H1 (cell line): ENCODE results near the gene RNF26. TPM values are rescaled to one million over a fixed set of nuclear protein-coding genes. Genes with fewer than 3 reads are reported as not detected.

Experiments
- CTCF ChIA-PET: fragments of 300-600 bp; sonication (Branson Sonifier 250); formaldehyde crosslinking; loops from one replicate; lab custom pipeline; 2021; ENCODE audit not compliant: partially characterized antibody; lab: Charles Lee
- POLR2A ChIA-PET: fragments of 300-600 bp; sonication (Branson Sonifier 250); formaldehyde crosslinking; loops from one replicate; lab custom pipeline; 2021; ENCODE audit warnings: inconsistent platforms; ENCODE audit not compliant: partially characterized antibody; lab: Charles Lee
- DNase-seq, 2 experiments: peaks; one replicate each; pipeline versions ENCODE4 v3.0.0 to v3.0.0-alpha.2; 2010 to 2022; ENCODE audit warnings: low spot score in 2 of 2, low read depth in 1 of 2, mixed read lengths in 1 of 2
- FAIRE-seq: peaks from 2 replicates; lab custom pipeline; 2011; peaks lifted over from hg19 to GRCh38; lab: Jason Lieb, UNC
- H2AFZ ChIP-seq: 2 replicates; pipeline ENCODE4 v1.8.1; 2012; ENCODE audit warnings: low read length, inconsistent platforms
- H2AK5ac ChIP-seq: 2 replicates; pipeline ENCODE4 v1.6.1; 2013; ENCODE audit warnings: low read depth, low read length
- H2BK120ac ChIP-seq: replicated peaks from 2 replicates; pipeline ENCODE3; 2013; ENCODE audit warnings: low read depth, low read length, inconsistent platforms
- H2BK12ac ChIP-seq: 2 replicates; pipeline ENCODE4 v1.6.1; 2013; ENCODE audit warnings: low read depth, low read length
- H2BK15ac ChIP-seq: 2 replicates; pipeline ENCODE4 v1.6.1; 2013; ENCODE audit warnings: low read length
- H2BK20ac ChIP-seq: 2 replicates; pipeline ENCODE4 v1.6.1; 2013; ENCODE audit warnings: low read length
- H2BK5ac ChIP-seq: 2 replicates; pipeline ENCODE4 v1.6.1; 2013; ENCODE audit warnings: low read depth, low read length
- H3K14ac ChIP-seq: 2 replicates; pipeline ENCODE4 v1.6.1; 2013; ENCODE audit warnings: inconsistent platforms; ENCODE audit not compliant: insufficient read length
- H3K18ac ChIP-seq: 2 replicates; pipeline ENCODE4 v1.6.1; 2013; ENCODE audit warnings: low read length; ENCODE audit errors: extremely low read depth
- H3K23ac ChIP-seq: 2 replicates; pipeline ENCODE4 v1.6.1; 2013; ENCODE audit warnings: inconsistent platforms; ENCODE audit not compliant: insufficient read length
- H3K23me2 ChIP-seq: 2 replicates; pipeline ENCODE4 v1.6.1; 2013; ENCODE audit warnings: low read depth, low read length
- H3K27ac ChIP-seq: 2 replicates; pipeline ENCODE4 v1.6.1; 2011; ENCODE audit warnings: low read depth, low read length, inconsistent platforms
- H3K27me3 ChIP-seq, 4 experiments: replicated peaks in 1 of 4; 1 replicate in 1 of 4; 2 replicates in 3 of 4; pipeline versions ENCODE4 v1.6.1 to v1.8.1; 2011 to 2013; ENCODE audit warnings: low read length in 3 of 4, mild to moderate bottlenecking in 3 of 4, inconsistent platforms in 2 of 4, mixed read lengths in 2 of 4, moderate library complexity in 1 of 4; ENCODE audit not compliant: control insufficient read depth in 3 of 4, insufficient read depth in 3 of 4; ENCODE audit errors: extremely low read depth in 1 of 4
- H3K36me3 ChIP-seq, 4 experiments: 2 replicates each; pipeline versions ENCODE4 v1.6.1 to v1.8.1; 2011 to 2013; ENCODE audit warnings: mild to moderate bottlenecking in 4 of 4, low read length in 3 of 4, moderate library complexity in 2 of 4, control low read depth in 1 of 4, inconsistent platforms in 1 of 4; ENCODE audit not compliant: insufficient read depth in 4 of 4, control insufficient read depth in 2 of 4
- H3K4ac ChIP-seq: replicated peaks from 2 replicates; pipeline ENCODE3; 2013; ENCODE audit warnings: low read length, low read depth, mixed read lengths, inconsistent platforms; ENCODE audit not compliant: insufficient read length
- H3K4me1 ChIP-seq, 4 experiments: replicated peaks in 1 of 4; 1 replicate in 1 of 4; 2 replicates in 3 of 4; pipeline versions ENCODE4 v1.6.1 to v1.8.1; 2011 to 2013; ENCODE audit warnings: low read length in 3 of 4, inconsistent platforms in 2 of 4, mixed read lengths in 1 of 4; ENCODE audit not compliant: insufficient read depth in 4 of 4, control insufficient read depth in 3 of 4
- H3K4me2 ChIP-seq, 2 experiments: 2 replicates each; pipeline versions ENCODE4 v1.6.1 to v1.8.1; 2011 to 2013; ENCODE audit warnings: low read depth in 2 of 2, low read length in 2 of 2, control low read depth in 1 of 2, inconsistent platforms in 1 of 2, mild to moderate bottlenecking in 1 of 2; ENCODE audit not compliant: insufficient read depth in 1 of 2
- H3K4me3 ChIP-seq, 4 experiments: fragments of 200-600, 300-600 bp in 1 of 4; sonication (generic), shearing (Covaris generic), sonication (Bioruptor Twin) in 1 of 4; 2 replicates each; pipeline versions ENCODE4 v1.5.1 to v1.8.1; 2011 to 2016; ENCODE audit warnings: low read length in 4 of 4, low read depth in 3 of 4, control low read depth in 2 of 4, inconsistent platforms in 2 of 4, mild to moderate bottlenecking in 2 of 4, mixed read lengths in 1 of 4, moderate library complexity in 1 of 4; ENCODE audit not compliant: insufficient read depth in 2 of 4; ENCODE audit errors: extremely low read depth in 1 of 4
- H3K56ac ChIP-seq: replicated peaks from 2 replicates; pipeline ENCODE3; 2013; ENCODE audit warnings: low read depth, mild to moderate bottlenecking, mixed read lengths, low read length, inconsistent platforms; ENCODE audit not compliant: insufficient read length
- H3K79me1 ChIP-seq: 2 replicates; pipeline ENCODE4 v1.6.1; 2013; ENCODE audit warnings: low read depth, low read length, control low read depth
- H3K79me2 ChIP-seq, 2 experiments: 2 replicates each; pipeline versions ENCODE4 v1.6.1 to v1.8.1; 2012 to 2013; ENCODE audit warnings: low read length in 2 of 2, mild to moderate bottlenecking in 2 of 2, inconsistent platforms in 1 of 2; ENCODE audit not compliant: insufficient read depth in 2 of 2, control insufficient read depth in 1 of 2
- H3K9ac ChIP-seq, 4 experiments: replicated peaks in 1 of 4; 1 replicate in 1 of 4; 2 replicates in 3 of 4; pipeline versions ENCODE4 v1.6.1 to v1.8.1; 2011 to 2013; ENCODE audit warnings: low read depth in 3 of 4, low read length in 3 of 4, control low read depth in 2 of 4, mild to moderate bottlenecking in 2 of 4, moderate library complexity in 2 of 4, inconsistent platforms in 1 of 4; ENCODE audit errors: extremely low read depth in 1 of 4
- H3K9me3 ChIP-seq, 2 experiments: 2 replicates each; pipeline versions ENCODE4 v1.6.1 to v1.8.1; 2012 to 2013; ENCODE audit warnings: mild to moderate bottlenecking in 2 of 2, moderate library complexity in 2 of 2, control low read depth in 1 of 2, inconsistent platforms in 1 of 2, low read depth in 1 of 2, low read length in 1 of 2, mixed read lengths in 1 of 2; ENCODE audit not compliant: insufficient read depth in 2 of 2
- H4K20me1 ChIP-seq, 2 experiments: replicated peaks in 1 of 2; 2 replicates each; pipeline versions ENCODE3 to v1.8.1; 2011 to 2013; ENCODE audit warnings: inconsistent platforms in 2 of 2, low read length in 2 of 2, mild to moderate bottlenecking in 1 of 2; ENCODE audit not compliant: insufficient read depth in 2 of 2, control insufficient read depth in 1 of 2
- H4K5ac ChIP-seq: 2 replicates; pipeline ENCODE4 v1.6.1; 2013; ENCODE audit warnings: low read length, low read depth, mixed read lengths, inconsistent platforms; ENCODE audit not compliant: insufficient read length
- H4K8ac ChIP-seq: 2 replicates; pipeline ENCODE4 v1.8.0; 2013; ENCODE audit warnings: mild to moderate bottlenecking, moderate library complexity, low read length, inconsistent platforms; ENCODE audit not compliant: insufficient read depth; ENCODE audit errors: extremely low read depth
- H4K91ac ChIP-seq: replicated peaks from 2 replicates; pipeline ENCODE3; 2013; ENCODE audit warnings: low read length, mixed read lengths, inconsistent platforms; ENCODE audit not compliant: insufficient read length
- BCL11A ChIP-seq, 2 experiments: IDR thresholded peaks; one replicate each; pipeline ENCODE4 v1.6.1; 2011; ENCODE audit warnings: low read depth in 2 of 2, low read length in 2 of 2, mild to moderate bottlenecking in 2 of 2
- BRCA1 ChIP-seq: IDR thresholded peaks from 2 replicates; pipeline ENCODE4 v1.6.1; 2012; ENCODE audit warnings: low read depth, low read length, improper control_type of control experiment
- CBX5 ChIP-seq: fragments of 300-800, 300-1000 bp; sonication (generic); IDR thresholded peaks from 2 replicates; pipeline ENCODE4 v1.7.1; 2016; ENCODE audit warnings: antibody characterized with exemption, low read length, low read depth
- CHD1 ChIP-seq: IDR thresholded peaks from 2 replicates; pipeline ENCODE4 v1.6.1; 2012; ENCODE audit warnings: low read depth, low read length, improper control_type of control experiment
- EGR1 ChIP-seq: IDR thresholded peaks from 2 replicates; pipeline ENCODE4 v1.6.1; 2011; ENCODE audit warnings: low read depth, low read length, borderline replicate concordance
- EP300 ChIP-seq, 2 experiments: IDR thresholded peaks; 1 replicate in 1 of 2; 2 replicates in 1 of 2; pipeline ENCODE4 v1.6.1; 2011 to 2012; ENCODE audit warnings: low read depth in 2 of 2, low read length in 2 of 2, mild to moderate bottlenecking in 2 of 2, borderline replicate concordance in 1 of 2, inconsistent platforms in 1 of 2, moderate library complexity in 1 of 2
- GTF2F1 ChIP-seq: IDR thresholded peaks from 2 replicates; pipeline ENCODE4 v1.6.1; 2012; ENCODE audit warnings: low read depth, low read length, improper control_type of control experiment, borderline replicate concordance
- HDAC2 ChIP-seq, 2 experiments: fragments of 300-600 bp in 1 of 2; sonication (generic) in 1 of 2; IDR thresholded peaks; 2 replicates each; pipeline ENCODE4 v1.6.1; 2011 to 2012; ENCODE audit warnings: low read depth in 2 of 2, low read length in 2 of 2, mild to moderate bottlenecking in 2 of 2, moderate library complexity in 2 of 2, borderline replicate concordance in 1 of 2, inconsistent platforms in 1 of 2
- HDAC6 ChIP-seq: IDR thresholded peaks from one replicate; pipeline ENCODE4 v1.7.1; 2012; ENCODE audit warnings: low read depth, mild to moderate bottlenecking, inconsistent platforms, low read length, moderate library complexity
- RBBP5 ChIP-seq: IDR thresholded peaks from 2 replicates; pipeline ENCODE4 v1.7.1; 2012; ENCODE audit warnings: low read depth, mild to moderate bottlenecking, inconsistent platforms, low read length, moderate library complexity, borderline replicate concordance
- WGBS, 2 experiments: shearing (Covaris generic) in 1 of 2; methylation state at CpG; one replicate each; pipeline versions ENCODE4 v1.1.6 to v1.1.7; 2013 to 2015; ENCODE audit warnings: low lambda C conversion rate in 2 of 2, mixed read lengths in 2 of 2, inconsistent platforms in 1 of 2, low coverage in 1 of 2, missing lambda C conversion rate in 1 of 2; ENCODE audit not compliant: insufficient replicate concordance in 2 of 2, insufficient coverage in 1 of 2, insufficient read length in 1 of 2; ENCODE audit errors: extremely low coverage in 1 of 2, missing lambda C conversion rate in 1 of 2; 5-methylcytosine and 5-hydroxymethylcytosine counted together
- polyA plus RNA-seq, 7 experiments: library from polyadenylated mRNA; depleted of rRNA in 3 of 7; stranded (reverse) in 5 of 7; unstranded in 2 of 7; fragments of >200 nt in 5 of 7; fragments of 200-250 nt in 2 of 7; gene quantifications; 1 replicate in 5 of 7; 2 replicates in 1 of 7; 4 replicates in 1 of 7; pipeline versions ENCODE4 v1.2.1 to v1.2.3, GENCODE V29; 2011 to 2013; ENCODE audit warnings: missing spikeins in 2 of 7, mixed read lengths in 2 of 7
- total RNA-seq: library from RNA; stranded (reverse); fragmentation: NEBNext Ultra II Directional; extraction: Animal tissue kit (Norgen Biotek cat#: 25700); gene quantifications from 2 replicates; pipeline ENCODE4 v1.2.1, GENCODE V29; 2021
- TF ChIP-seq, protein P1 (sequence below): IDR thresholded peaks from 2 replicates; pipeline ENCODE4 v1.6.1; 2011; ENCODE audit warnings: low read depth, mild to moderate bottlenecking, low read length; ENCODE audit not compliant: insufficient read depth

RNF26 gene
- total and polyA plus RNA-seq, 2 of the 8 experiments (the other 6 are each of a cell fraction or from before 2014, with no cell fraction given): 82.7 to 84.0 TPM

DNA sequence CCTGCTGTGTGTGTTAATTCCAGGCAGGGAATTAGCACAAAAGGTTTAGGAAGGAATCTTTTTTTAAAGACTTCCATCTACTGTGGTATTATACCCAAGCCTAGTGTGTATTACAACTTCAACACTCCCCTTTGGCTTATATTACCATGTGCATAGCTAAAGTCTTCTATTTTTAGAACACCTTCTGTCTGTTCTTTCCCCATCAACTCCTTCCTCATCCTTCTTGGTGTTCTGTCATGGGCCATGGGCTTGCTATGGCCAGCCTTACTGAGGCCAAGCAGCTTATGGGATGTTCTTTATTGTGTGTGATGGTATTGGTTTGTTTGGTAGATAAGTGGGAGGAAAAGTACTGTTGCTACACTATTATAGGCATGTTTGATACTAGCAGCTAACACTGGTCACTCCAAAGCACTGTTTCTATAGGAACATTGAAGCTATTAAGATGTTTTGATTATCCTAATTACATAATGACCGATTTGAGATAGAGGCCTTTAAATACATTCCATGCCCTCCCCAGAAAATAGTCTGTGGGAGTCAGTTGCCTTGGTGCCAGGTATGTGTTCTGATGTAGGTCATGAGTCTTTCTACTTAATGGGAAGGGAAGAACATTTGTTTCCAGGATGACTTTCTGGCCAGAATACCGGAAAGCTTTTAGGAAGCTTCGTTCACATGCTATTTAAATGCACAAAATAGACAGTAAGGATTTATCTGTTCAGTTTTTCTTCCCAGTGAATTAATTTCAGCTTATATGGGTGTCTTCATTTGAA, 33.9 kb upstream of the RNF26 start:
- Histone ChIP-seq H4K5ac (no peak overlapping the region), H3K56ac (no peak overlapping the region), H4K20me1 (peaks cover 5 to 6% of the 10 kb centered on the region in 2 experiments), H2BK20ac (no peak overlapping the region), H3K9ac (no peak overlapping the region), H3K27me3 (no peaks in the 10 kb centered on the region), H2BK15ac (no peak overlapping the region), H3K18ac (no peak overlapping the region), H3K27ac (no peak overlapping the region), H3K4me3 (no peak overlapping the region), H3K4ac (no peak overlapping the region), H2BK12ac (no peak overlapping the region), H3K9me3 (no peaks in the 10 kb centered on the region), H3K23me2 (no peaks in the 10 kb centered on the region), H2BK120ac (no peak overlapping the region), H4K91ac (no peak overlapping the region), H3K79me1 (no peaks in the 10 kb centered on the region; the same call in 1 of the 2 replicates), H2AK5ac (no peak overlapping the region), H2BK5ac (no peak overlapping the region), H2AFZ (no peak overlapping the region), H3K23ac (no peak overlapping the region), H3K4me2 (no peak overlapping the region), H3K14ac (no peak overlapping the region), H3K79me2 (no peaks in the 10 kb centered on the region), H3K36me3 (peaks cover 34 to 74% (median 61%) of the 10 kb centered on the region in 4 experiments), H3K4me1 (no peaks in the 10 kb centered on the region), H4K8ac (no peak overlapping the region)
- DNase-seq (no peak), FAIRE-seq (no peak)
- ChIA-PET CTCF (interaction anchor here (0.6 to 2.8 kb wide), 12 partner anchors 8 to 198 kb away, joined by 3 to 16 read pairs (median 3); partner anchors contain the start of genes DPAGT1 and MCAM), POLR2A (interaction anchor here (0.6 to 1.9 kb wide), 3 partner anchors 10 to 23 kb away, joined by 3 to 6 read pairs (median 4); no protein-coding TSS in a partner anchor)
- WGBS, 2 experiments: 99% methylated on average over 3 of the region's 3 CpGs; no CpG with 5 or more reads in 1 of the 2 experiments
- TF ChIP-seq EGR1: no peak
- no peak for TF ChIP-seq CBX5
- no peak for TF ChIP-seq EP300 (IDR thresholded peaks at IDR 0.05; ENCODE audit: borderline replicate concordance in 1 of 2, low read depth in 2 of 2, low read length in 2 of 2)
- TF ChIP-seq, protein P1, sequence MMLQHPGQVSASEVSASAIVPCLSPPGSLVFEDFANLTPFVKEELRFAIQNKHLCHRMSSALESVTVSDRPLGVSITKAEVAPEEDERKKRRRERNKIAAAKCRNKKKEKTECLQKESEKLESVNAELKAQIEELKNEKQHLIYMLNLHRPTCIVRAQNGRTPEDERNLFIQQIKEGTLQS: no peak
- no peak for TF ChIP-seq BCL11A (IDR thresholded peaks at IDR 0.05; ENCODE audit: low read depth in 2 of 2, low read length in 2 of 2)
- TF ChIP-seq HDAC6: no peak
- no peak for TF ChIP-seq RBBP5
- TF ChIP-seq HDAC2 (IDR thresholded peaks at IDR 0.05; ENCODE audit: borderline replicate concordance in 1 of 2, low read depth in 2 of 2, low read length in 2 of 2): no peak
- TF ChIP-seq CHD1: no peak
- no peak for TF ChIP-seq GTF2F1
- no peak for TF ChIP-seq BRCA1
